ENCODE measurements around the gene NCOA1. TPM values are rescaled to one million over a fixed set of nuclear protein-coding genes. Genes with fewer than 3 reads are reported as not detected.
"Not testable (repeated sequence)": the region's sequence is repeated elsewhere in the genome, so short reads cannot be mapped to it uniquely, and the experiment has no call there.

NCOA1 gene
- polyA plus RNA-seq, 1 donor (not counting 4 experiments of a cell fraction or from before 2014, with no cell fraction given) = 5.0 TPM

- H2AFZ ChIP-seq (ENCODE audit: control insufficient read depth, low read length) = no peak overlapping the region
- H3K4me3 ChIP-seq (ENCODE audit: control insufficient read depth in 2 of 3, extremely low read depth in 1 of 3, insufficient read depth in 2 of 3, low read depth in 1 of 3, low read length in 3 of 3) = no peak overlapping the region
- H3K9ac ChIP-seq (ENCODE audit: control insufficient read depth, extremely low read depth, insufficient read depth, low read length) = no peak overlapping the region
- no peak overlapping the region for H3K27ac ChIP-seq (ENCODE audit: control insufficient read depth, insufficient read depth, low read length)
- dilution Hi-C loops (cut with MboI; ENCODE audit: extremely low pct_ligation_motif_present, low sequenced_read_pairs) = no loop called here
- FAIRE-seq = no peak
- H3K4me2 ChIP-seq (ENCODE audit: control insufficient read depth, extremely low read depth, insufficient read depth, low read depth, low read length) = no peak overlapping the region
- H3K79me2 ChIP-seq (ENCODE audit: control insufficient read depth, insufficient read depth, low read length) = peaks cover 59% of the 10 kb centered on the region
- no peaks in the 10 kb centered on the region for H3K9me3 ChIP-seq (ENCODE audit: control insufficient read depth, low read depth, low read length)
- TF ChIP-seq CTCF (optimal IDR thresholded peaks at IDR 0.05 in 1 of 3, IDR thresholded peaks at IDR 0.05 in 1 of 3, conservative IDR thresholded peaks at IDR 0.05 in 1 of 3; ENCODE audit: extremely low read depth in 1 of 3, insufficient read depth in 2 of 3, low read length in 3 of 3) (no peak), EZH2 (IDR thresholded peaks at IDR 0.05; ENCODE audit: low read length) (no peak)
- peaks cover 16% of the 10 kb centered on the region for H3K4me1 ChIP-seq (ENCODE audit: control insufficient read depth, extremely low read depth, insufficient read depth, low read length)
- peaks cover 2 to 8% of the 10 kb centered on the region in 2 experiments for H3K36me3 ChIP-seq (ENCODE audit: control insufficient read depth in 2 of 2, extremely low read depth in 1 of 2, insufficient read depth in 2 of 2, low read length in 2 of 2)
- no peaks in the 10 kb centered on the region for H3K9me1 ChIP-seq (ENCODE audit: control insufficient read depth, extremely low read depth, insufficient read depth, low read length)
- H3K27me3 ChIP-seq (ENCODE audit: control insufficient read depth, extremely low read depth, insufficient read depth, low read length) = no peaks in the 10 kb centered on the region
- DNase-seq (ENCODE audit: low read depth, low spot score) = no peak
- no peaks in the 10 kb centered on the region for H4K20me1 ChIP-seq (ENCODE audit: control insufficient read depth, extremely low read depth, insufficient read depth, low read length)
Measured at GRCh38 chr2:24797644-24798043, 306.6 kb downstream of the NCOA1 start.

- dilution Hi-C loops (cut with MboI; ENCODE audit: extremely low pct_ligation_motif_present, low sequenced_read_pairs); H3K4me1 ChIP-seq (ENCODE audit: control insufficient read depth, extremely low read depth, insufficient read depth, low read length); H3K9me3 ChIP-seq (ENCODE audit: control insufficient read depth, low read depth, low read length); H3K9ac ChIP-seq (ENCODE audit: control insufficient read depth, extremely low read depth, insufficient read depth, low read length); DNase-seq (ENCODE audit: low read depth, low spot score); H3K9me1 ChIP-seq (ENCODE audit: control insufficient read depth, extremely low read depth, insufficient read depth, low read length); H3K27me3 ChIP-seq (ENCODE audit: control insufficient read depth, extremely low read depth, insufficient read depth, low read length); H3K4me2 ChIP-seq (ENCODE audit: control insufficient read depth, extremely low read depth, insufficient read depth, low read depth, low read length); H3K27ac ChIP-seq (ENCODE audit: control insufficient read depth, insufficient read depth, low read length); FAIRE-seq; H4K20me1 ChIP-seq (ENCODE audit: control insufficient read depth, extremely low read depth, insufficient read depth, low read length); H3K4me3 ChIP-seq (ENCODE audit: control insufficient read depth in 2 of 3, extremely low read depth in 1 of 3, insufficient read depth in 2 of 3, low read depth in 1 of 3, low read length in 3 of 3); H2AFZ ChIP-seq (ENCODE audit: control insufficient read depth, low read length); H3K36me3 ChIP-seq (ENCODE audit: control insufficient read depth in 2 of 2, extremely low read depth in 1 of 2, insufficient read depth in 2 of 2, low read length in 2 of 2): not testable (repeated sequence)
- peaks cover 41% of the 10 kb centered on the region for H3K79me2 ChIP-seq (ENCODE audit: control insufficient read depth, insufficient read depth, low read length)
Measured at GRCh38 chr2:24800487-24800886, 309.4 kb downstream of the NCOA1 start.

- H3K4me3 ChIP-seq (ENCODE audit: control insufficient read depth in 2 of 3, extremely low read depth in 1 of 3, insufficient read depth in 2 of 3, low read depth in 1 of 3, low read length in 3 of 3); H2AFZ ChIP-seq (ENCODE audit: control insufficient read depth, low read length); DNase-seq (ENCODE audit: low read depth, low spot score); H3K4me2 ChIP-seq (ENCODE audit: control insufficient read depth, extremely low read depth, insufficient read depth, low read depth, low read length); H3K9me3 ChIP-seq (ENCODE audit: control insufficient read depth, low read depth, low read length); H3K27me3 ChIP-seq (ENCODE audit: control insufficient read depth, extremely low read depth, insufficient read depth, low read length); H3K9ac ChIP-seq (ENCODE audit: control insufficient read depth, extremely low read depth, insufficient read depth, low read length); dilution Hi-C loops (cut with MboI; ENCODE audit: extremely low pct_ligation_motif_present, low sequenced_read_pairs); FAIRE-seq; H4K20me1 ChIP-seq (ENCODE audit: control insufficient read depth, extremely low read depth, insufficient read depth, low read length); H3K4me1 ChIP-seq (ENCODE audit: control insufficient read depth, extremely low read depth, insufficient read depth, low read length); H3K36me3 ChIP-seq (ENCODE audit: control insufficient read depth in 2 of 2, extremely low read depth in 1 of 2, insufficient read depth in 2 of 2, low read length in 2 of 2); H3K9me1 ChIP-seq (ENCODE audit: control insufficient read depth, extremely low read depth, insufficient read depth, low read length): not testable (repeated sequence)
- Histone ChIP-seq H3K79me2 (ENCODE audit: control insufficient read depth, insufficient read depth, low read length) (peaks cover 41% of the 10 kb centered on the region), H3K27ac (ENCODE audit: control insufficient read depth, insufficient read depth, low read length) (peak overlapping the region; percentile 47)
Measured at GRCh38 chr2:24805811-24806660, 315.0 kb downstream of the NCOA1 start.

Measured in keratinocyte (primary cell).